Spleen (tissue), 7 donors: Measurements from ENCODE around the gene ABTB2.

ENCODE experiments used
- CTCF ChIP-seq, 11 experiments: fragments of 200-600 bp in 7 of 11; fragments of 450-650 bp in 4 of 11; sonication (generic) in 4 of 11; IDR thresholded peaks in 8 of 11; conservative IDR thresholded peaks in 3 of 11; 1 replicate in 7 of 11; 2 replicates in 4 of 11; pipeline versions ENCODE4 v1.4.0 to v1.8.0; 2016 to 2021; ENCODE audit warnings: antibody characterized with exemption in 11 of 11, inconsistent platforms in 4 of 11, mild to moderate bottlenecking in 1 of 11
- POLR2A ChIP-seq, 3 donors: fragments of 450-650 bp; IDR thresholded peaks; one replicate each; pipeline ENCODE4 v1.5.1; 2017; ENCODE audit warnings: antibody characterized with exemption in 3 of 3, mild to moderate bottlenecking in 1 of 3
- POLR2AphosphoS5 ChIP-seq, 3 donors: sonication (generic); formaldehyde crosslinking; IDR thresholded peaks; one replicate each; pipeline ENCODE4 v1.5.1; 2017; ENCODE audit warnings: antibody characterized with exemption in 3 of 3
- donor health status: DM: no; HTN: no; CAD: no; lungs with moderate emphysema.
- donor health status: DM: no; HTN: no; CAD: no.
- donor health status: DM: no; HTN: no; CAD: no.

GRCh38 chr11:34311126-34311525 lies 46.7 kb downstream of the ABTB2 start:
- TF ChIP-seq POLR2AphosphoS5 (IDR thresholded peaks at IDR 0.05) (no peak), CTCF (IDR thresholded peaks at IDR 0.05 in 8 of 11, conservative IDR thresholded peaks at IDR 0.05 in 3 of 11) (no peak), POLR2A (IDR thresholded peaks at IDR 0.05) (no peak)
